ENCODE measurements around the gene KRT25. TPM values are rescaled to one million over a fixed set of nuclear protein-coding genes. Genes with fewer than 3 reads are reported as not detected.
A peak's percentile ranks its signal among the peaks of the same experiment; 100 is the strongest.

The KRT25 gene
- total RNA-seq, 1 donor from 2014 or later: not detected

DNA sequence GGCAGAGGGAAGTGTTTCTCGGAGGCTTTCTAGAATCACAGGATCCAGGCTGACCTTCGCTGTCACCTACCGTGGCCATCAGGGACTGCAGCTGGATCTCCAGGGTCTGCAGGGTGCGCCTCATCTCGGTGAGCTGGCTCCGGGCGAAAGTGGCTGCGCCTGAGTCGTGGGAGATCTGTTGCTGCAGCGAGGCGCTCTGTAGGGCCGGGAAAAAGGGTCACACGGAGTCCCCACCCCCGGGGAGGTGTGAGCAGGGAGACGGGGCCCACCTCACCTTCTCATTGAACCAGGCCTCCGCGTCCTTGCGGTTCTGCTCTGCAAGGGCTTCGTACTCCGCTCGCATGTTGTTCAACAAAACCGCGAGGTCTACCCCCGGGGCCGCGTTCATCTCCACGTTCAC is 41.7 kb upstream of the KRT25 start:
- H3K9me3 Mint-ChIP-seq (ENCODE audit: unreplicated experiment): no peaks in the 10 kb centered on the region
- no peak for DNase-seq
- H3K4me1 Mint-ChIP-seq (ENCODE audit: low read depth, unreplicated experiment): peaks cover 7% of the 10 kb centered on the region

DNA sequence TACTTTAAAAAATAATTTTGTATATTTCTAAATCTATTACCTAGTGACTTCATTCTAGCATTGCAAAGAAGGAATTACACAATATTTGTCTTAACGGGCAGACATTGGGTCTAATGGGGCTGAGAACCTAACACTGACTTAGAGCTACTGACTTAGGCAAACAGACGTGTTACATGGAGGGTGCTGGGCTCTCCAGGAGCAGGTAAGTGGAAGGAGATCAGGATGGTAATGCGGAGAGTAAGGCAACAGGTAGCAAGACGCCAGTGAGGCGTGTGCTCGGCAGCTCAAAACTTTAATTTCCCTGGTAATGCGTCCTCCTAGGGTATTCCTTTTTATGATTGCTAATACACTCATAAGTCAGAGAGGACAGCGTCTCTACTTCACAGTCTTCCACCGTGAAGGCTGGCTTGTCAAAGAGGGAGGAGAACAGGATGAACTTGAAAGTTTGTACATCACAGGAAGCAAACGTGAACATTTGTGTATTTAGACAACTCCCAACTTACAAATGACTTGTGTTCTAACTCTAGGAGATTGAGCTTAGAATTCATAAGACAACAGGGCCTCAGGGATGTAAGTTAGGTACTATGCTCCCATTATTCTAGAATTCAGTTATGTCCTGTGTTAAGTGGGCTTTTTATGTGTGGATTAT is 40.0 kb upstream of the KRT25 start:
- H3K27me3 Mint-ChIP-seq (ENCODE audit: unreplicated experiment): no peaks in the 10 kb centered on the region
- TF ChIP-seq, protein P1, sequence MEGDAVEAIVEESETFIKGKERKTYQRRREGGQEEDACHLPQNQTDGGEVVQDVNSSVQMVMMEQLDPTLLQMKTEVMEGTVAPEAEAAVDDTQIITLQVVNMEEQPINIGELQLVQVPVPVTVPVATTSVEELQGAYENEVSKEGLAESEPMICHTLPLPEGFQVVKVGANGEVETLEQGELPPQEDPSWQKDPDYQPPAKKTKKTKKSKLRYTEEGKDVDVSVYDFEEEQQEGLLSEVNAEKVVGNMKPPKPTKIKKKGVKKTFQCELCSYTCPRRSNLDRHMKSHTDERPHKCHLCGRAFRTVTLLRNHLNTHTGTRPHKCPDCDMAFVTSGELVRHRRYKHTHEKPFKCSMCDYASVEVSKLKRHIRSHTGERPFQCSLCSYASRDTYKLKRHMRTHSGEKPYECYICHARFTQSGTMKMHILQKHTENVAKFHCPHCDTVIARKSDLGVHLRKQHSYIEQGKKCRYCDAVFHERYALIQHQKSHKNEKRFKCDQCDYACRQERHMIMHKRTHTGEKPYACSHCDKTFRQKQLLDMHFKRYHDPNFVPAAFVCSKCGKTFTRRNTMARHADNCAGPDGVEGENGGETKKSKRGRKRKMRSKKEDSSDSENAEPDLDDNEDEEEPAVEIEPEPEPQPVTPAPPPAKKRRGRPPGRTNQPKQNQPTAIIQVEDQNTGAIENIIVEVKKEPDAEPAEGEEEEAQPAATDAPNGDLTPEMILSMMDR (IDR thresholded peaks at IDR 0.05; ENCODE audit: partially characterized antibody, unreplicated experiment): no peak
- peaks cover 7% of the 10 kb centered on the region for H3K4me1 Mint-ChIP-seq (ENCODE audit: low read depth, unreplicated experiment)
- DNase-seq: no peak
- H3K4me3 Mint-ChIP-seq (ENCODE audit: unreplicated experiment): no peak overlapping the region
- H3K9me3 Mint-ChIP-seq (ENCODE audit: unreplicated experiment): no peaks in the 10 kb centered on the region
- H3K27ac Mint-ChIP-seq (ENCODE audit: unreplicated experiment): no peak overlapping the region
- no peaks in the 10 kb centered on the region for H3K36me3 Mint-ChIP-seq (ENCODE audit: unreplicated experiment)

More for the DNA sequence above, 41.7 kb upstream of the KRT25 start:
- TF ChIP-seq, protein P1 (IDR thresholded peaks at IDR 0.05; ENCODE audit: partially characterized antibody, unreplicated experiment): no peak
- Mint-ChIP-seq H3K27ac (ENCODE audit: unreplicated experiment) (no peak overlapping the region), H3K4me3 (ENCODE audit: unreplicated experiment) (no peak overlapping the region), H3K27me3 (ENCODE audit: unreplicated experiment) (no peaks in the 10 kb centered on the region), H3K36me3 (ENCODE audit: unreplicated experiment) (no peaks in the 10 kb centered on the region)

DNA sequence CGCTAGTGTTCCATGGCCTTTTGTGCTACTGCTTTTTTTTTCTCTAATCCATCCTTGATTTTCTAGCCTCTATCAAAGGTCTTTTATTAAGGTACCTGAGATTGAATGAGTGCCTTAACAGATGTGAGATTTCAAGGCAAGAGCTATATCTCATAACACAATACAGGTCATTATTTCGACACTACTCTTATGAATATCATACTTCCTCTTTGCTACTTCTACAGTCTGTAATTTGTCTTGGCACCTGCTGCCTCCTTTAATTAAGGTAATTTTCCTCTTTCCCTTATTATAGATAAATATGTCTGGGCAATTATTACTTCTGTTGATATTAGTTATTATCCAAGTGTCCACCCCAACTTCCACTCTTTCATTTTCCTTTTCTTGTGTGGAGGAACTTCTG is 39.3 kb upstream of the KRT25 start:
- H3K4me1 Mint-ChIP-seq (ENCODE audit: low read depth, unreplicated experiment): peaks cover 7% of the 10 kb centered on the region
- TF ChIP-seq, protein P1 (IDR thresholded peaks at IDR 0.05; ENCODE audit: partially characterized antibody, unreplicated experiment): no peak
- H3K27ac Mint-ChIP-seq (ENCODE audit: unreplicated experiment): no peak overlapping the region
- H3K27me3 Mint-ChIP-seq (ENCODE audit: unreplicated experiment): no peaks in the 10 kb centered on the region
- DNase-seq: no peak
- H3K4me3 Mint-ChIP-seq (ENCODE audit: unreplicated experiment): no peak overlapping the region
- no peaks in the 10 kb centered on the region for H3K36me3 Mint-ChIP-seq (ENCODE audit: unreplicated experiment)
- no peaks in the 10 kb centered on the region for H3K9me3 Mint-ChIP-seq (ENCODE audit: unreplicated experiment)

DNA sequence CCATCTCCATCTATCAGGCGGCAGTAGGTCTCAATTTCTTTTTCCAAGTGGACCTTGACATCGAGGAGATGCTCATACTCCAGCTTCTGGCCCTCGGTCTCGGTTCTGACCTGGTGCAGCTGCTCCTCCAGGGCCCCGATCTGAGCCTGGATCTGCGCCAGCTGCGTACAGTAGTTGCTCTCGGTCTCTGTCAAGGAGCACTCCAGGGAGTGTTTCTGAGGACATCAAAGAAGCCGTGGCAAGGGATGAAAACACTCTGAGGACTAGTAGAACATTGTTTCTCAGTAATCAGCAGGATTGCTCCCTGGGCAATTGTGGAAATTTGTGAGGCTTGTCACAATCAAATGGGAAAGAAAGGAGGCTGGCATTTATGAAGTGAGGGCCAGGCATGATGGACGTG is 38.7 kb upstream of the KRT25 start:
- no peak for DNase-seq
- TF ChIP-seq, protein P1 (IDR thresholded peaks at IDR 0.05; ENCODE audit: partially characterized antibody, unreplicated experiment): no peak
- H3K9me3 Mint-ChIP-seq (ENCODE audit: unreplicated experiment): no peaks in the 10 kb centered on the region
- H3K4me1 Mint-ChIP-seq (ENCODE audit: low read depth, unreplicated experiment): peaks cover 7% of the 10 kb centered on the region
- no peak overlapping the region for H3K4me3 Mint-ChIP-seq (ENCODE audit: unreplicated experiment)
- H3K36me3 Mint-ChIP-seq (ENCODE audit: unreplicated experiment): no peaks in the 10 kb centered on the region
- no peaks in the 10 kb centered on the region for H3K27me3 Mint-ChIP-seq (ENCODE audit: unreplicated experiment)
- no peak overlapping the region for H3K27ac Mint-ChIP-seq (ENCODE audit: unreplicated experiment)

DNA sequence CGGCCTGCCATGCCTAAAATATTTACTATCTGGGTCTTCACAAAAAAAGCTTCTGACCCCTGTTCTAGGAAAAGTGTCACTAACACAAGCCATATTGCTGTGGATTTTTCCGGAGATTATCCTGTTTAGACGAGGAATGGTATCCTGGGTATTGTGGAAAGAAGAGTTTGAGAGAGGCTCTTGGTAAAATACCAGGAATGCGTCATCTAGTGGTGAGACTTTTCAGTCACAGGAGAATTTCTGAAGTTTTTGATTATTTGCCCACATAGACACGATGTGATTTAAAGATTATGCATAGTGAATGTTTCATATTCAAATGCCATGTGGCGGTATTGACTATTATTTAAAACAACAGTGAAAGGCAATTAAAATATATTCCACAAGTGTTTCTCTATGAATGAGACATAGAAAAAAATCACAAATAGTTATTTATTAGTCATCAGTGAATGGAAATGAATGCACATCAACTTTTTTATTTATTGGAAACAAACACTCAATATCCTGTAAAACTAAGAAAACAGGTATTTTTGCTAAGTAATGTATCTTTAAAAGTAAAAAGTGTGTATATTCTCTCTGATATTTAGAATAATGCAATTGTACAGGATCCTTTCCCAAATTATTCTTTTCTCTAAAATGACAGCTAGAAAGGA is 36.8 kb upstream of the KRT25 start:
- Mint-ChIP-seq H3K4me3 (ENCODE audit: unreplicated experiment) (no peak overlapping the region), H3K9me3 (ENCODE audit: unreplicated experiment) (no peaks in the 10 kb centered on the region), H3K27me3 (ENCODE audit: unreplicated experiment) (peaks cover 2% of the 10 kb centered on the region), H3K36me3 (ENCODE audit: unreplicated experiment) (no peaks in the 10 kb centered on the region), H3K27ac (ENCODE audit: unreplicated experiment) (no peak overlapping the region), H3K4me1 (ENCODE audit: low read depth, unreplicated experiment) (peaks cover 7% of the 10 kb centered on the region)
- TF ChIP-seq, protein P1 (IDR thresholded peaks at IDR 0.05; ENCODE audit: partially characterized antibody, unreplicated experiment): peak; percentile 35
- DNase-seq: no peak

Measured in glutamatergic neuron (in vitro differentiated cells).